ENCODE measurements around the gene ARHGEF33. TPM values are rescaled to one million over a fixed set of nuclear protein-coding genes. Genes with fewer than 3 reads are reported as not detected.

Gene ARHGEF33
- total RNA-seq, 1 experiment from 2014 or later = 0.41 TPM

GRCh38 chr2:38905251-38905650 is 15.6 kb downstream of the ARHGEF33 start:
- BruUV-seq (replicated peaks) = no TSS peak
- ChIA-PET POLR2A (no interaction called here), CTCF (no interaction called here)
- intact Hi-C loops (cut with micrococcal nuclease; ENCODE audit: unreplicated experiment) (no loop called here), in situ Hi-C loops (cut with HindIII; ENCODE audit: low pct_unique_long_range_greater_than_20kb, low sequenced_read_pairs) (no loop called here)
- no peaks in the 10 kb centered on the region for H3K9me3 ChIP-seq (ENCODE audit: control insufficient read depth, insufficient read depth, low read depth, low read length)
- no peaks in the 10 kb centered on the region for H3K36me3 ChIP-seq (ENCODE audit: control insufficient read depth, insufficient read depth, low read length)
- no peak for TF ChIP-seq TCF7L2 (IDR thresholded peaks at IDR 0.05; ENCODE audit: low read depth, low read length)
- H3K4me3 ChIP-seq (ENCODE audit: low read depth in 2 of 2, low read length in 2 of 2) = no peak overlapping the region
- no peaks in the 10 kb centered on the region for H3K4me1 ChIP-seq (ENCODE audit: control insufficient read depth, insufficient read depth, low read length)
- no peak for DNase-seq (ENCODE audit: low read depth, low spot score)
- H3K27me3 ChIP-seq (ENCODE audit: control insufficient read depth, insufficient read depth, low read length) = no peaks in the 10 kb centered on the region
- no peak overlapping the region for H3K27ac ChIP-seq (ENCODE audit: low read length)
- ATAC-seq = no peak

GRCh38 chr2:38907242-38907641 is 17.6 kb downstream of the ARHGEF33 start:
- Histone ChIP-seq H3K4me3 (ENCODE audit: low read depth in 2 of 2, low read length in 2 of 2) (no peak overlapping the region), H3K9me3 (ENCODE audit: control insufficient read depth, insufficient read depth, low read depth, low read length) (no peaks in the 10 kb centered on the region), H3K27me3 (ENCODE audit: control insufficient read depth, insufficient read depth, low read length) (no peaks in the 10 kb centered on the region), H3K27ac (ENCODE audit: low read length) (no peak overlapping the region), H3K4me1 (ENCODE audit: control insufficient read depth, insufficient read depth, low read length) (no peaks in the 10 kb centered on the region), H3K36me3 (ENCODE audit: control insufficient read depth, insufficient read depth, low read length) (no peaks in the 10 kb centered on the region)
- TF ChIP-seq SIN3A (IDR thresholded peaks at IDR 0.05; ENCODE audit: borderline replicate concordance, insufficient read depth, low read depth, low read length) = no peak
- TF ChIP-seq CTCF (IDR thresholded peaks at IDR 0.05) = no peak
- TF ChIP-seq POLR2AphosphoS5 (IDR thresholded peaks at IDR 0.05; ENCODE audit: low read depth, low read length) = no peak
- no peak for TF ChIP-seq REST (IDR thresholded peaks at IDR 0.05; ENCODE audit: insufficient read depth in 1 of 2, low read depth in 2 of 2, low read length in 1 of 2)
- TF ChIP-seq TCF7L2 (IDR thresholded peaks at IDR 0.05; ENCODE audit: low read depth, low read length) = no peak
- in situ Hi-C loops (cut with HindIII; ENCODE audit: low pct_unique_long_range_greater_than_20kb, low sequenced_read_pairs) (no loop called here), intact Hi-C loops (cut with micrococcal nuclease; ENCODE audit: unreplicated experiment) (no loop called here)
- ChIA-PET CTCF (no interaction called here), POLR2A (no interaction called here)
- DNase-seq (ENCODE audit: low read depth, low spot score) = no peak
- no TSS peak for BruUV-seq (replicated peaks)
- ATAC-seq = no peak

GRCh38 chr2:38907743-38908562 is 18.3 kb downstream of the ARHGEF33 start:
- ChIA-PET CTCF (no interaction called here), POLR2A (no interaction called here)
- no TSS peak for BruUV-seq (replicated peaks)
- in situ Hi-C loops (cut with HindIII; ENCODE audit: low pct_unique_long_range_greater_than_20kb, low sequenced_read_pairs) (no loop called here), intact Hi-C loops (cut with micrococcal nuclease; ENCODE audit: unreplicated experiment) (no loop called here)
- no peak for TF ChIP-seq POLR2AphosphoS5 (IDR thresholded peaks at IDR 0.05; ENCODE audit: low read depth, low read length)
- no peak for TF ChIP-seq SIN3A (IDR thresholded peaks at IDR 0.05; ENCODE audit: borderline replicate concordance, insufficient read depth, low read depth, low read length)
- TF ChIP-seq CTCF (IDR thresholded peaks at IDR 0.05) = no peak
- TF ChIP-seq TCF7L2 (IDR thresholded peaks at IDR 0.05; ENCODE audit: low read depth, low read length) = no peak
- TF ChIP-seq REST (IDR thresholded peaks at IDR 0.05; ENCODE audit: insufficient read depth in 1 of 2, low read depth in 2 of 2, low read length in 1 of 2) = no peak
- DNase-seq (ENCODE audit: low read depth, low spot score) (no peak), ATAC-seq (no peak)
- Histone ChIP-seq H3K9me3 (ENCODE audit: control insufficient read depth, insufficient read depth, low read depth, low read length) (no peaks in the 10 kb centered on the region), H3K36me3 (ENCODE audit: control insufficient read depth, insufficient read depth, low read length) (no peaks in the 10 kb centered on the region), H3K4me3 (ENCODE audit: low read depth in 2 of 2, low read length in 2 of 2) (no peak overlapping the region), H3K27me3 (ENCODE audit: control insufficient read depth, insufficient read depth, low read length) (no peaks in the 10 kb centered on the region), H3K4me1 (ENCODE audit: control insufficient read depth, insufficient read depth, low read length) (no peaks in the 10 kb centered on the region), H3K27ac (ENCODE audit: low read length) (no peak overlapping the region)
